ENCODE measurements around the gene HSDL2. TPM values are rescaled to one million over a fixed set of nuclear protein-coding genes. Genes with fewer than 3 reads are reported as not detected.
A peak's percentile ranks its signal among the peaks of the same experiment; 100 is the strongest.

HSDL2 gene
- total and polyA plus RNA-seq, 8 donors = 9.4 to 20.4 (median 14.1) TPM

DNA sequence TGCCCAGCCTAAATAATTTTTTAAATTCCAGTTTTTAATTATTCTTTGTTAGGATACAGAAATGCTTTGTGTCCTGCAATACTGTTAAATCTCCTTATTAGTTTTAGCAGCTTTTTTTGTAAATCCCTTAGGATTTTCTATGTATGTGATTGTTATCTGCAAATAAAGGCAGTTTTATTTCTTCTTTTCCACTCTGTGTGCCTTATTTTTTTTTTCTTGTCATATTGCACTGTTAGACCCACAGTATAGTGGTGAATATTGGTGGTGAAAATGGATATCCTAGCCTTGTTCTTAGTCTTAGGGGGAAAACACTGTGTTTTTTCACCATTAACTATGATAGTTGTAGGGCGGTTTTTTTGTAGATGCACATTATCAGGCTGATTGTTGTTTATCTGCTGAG is 95.4 kb downstream of the HSDL2 start:
- Histone ChIP-seq H3K36me3 (no peaks in the 10 kb centered on the region), H3K9me3 (no peaks in the 10 kb centered on the region), H3K27ac (no peak overlapping the region), H3K27me3 (no peaks in the 10 kb centered on the region), H3K4me3 (no peak overlapping the region), H3K4me1 (no peaks in the 10 kb centered on the region)
- TF ChIP-seq, protein P1, sequence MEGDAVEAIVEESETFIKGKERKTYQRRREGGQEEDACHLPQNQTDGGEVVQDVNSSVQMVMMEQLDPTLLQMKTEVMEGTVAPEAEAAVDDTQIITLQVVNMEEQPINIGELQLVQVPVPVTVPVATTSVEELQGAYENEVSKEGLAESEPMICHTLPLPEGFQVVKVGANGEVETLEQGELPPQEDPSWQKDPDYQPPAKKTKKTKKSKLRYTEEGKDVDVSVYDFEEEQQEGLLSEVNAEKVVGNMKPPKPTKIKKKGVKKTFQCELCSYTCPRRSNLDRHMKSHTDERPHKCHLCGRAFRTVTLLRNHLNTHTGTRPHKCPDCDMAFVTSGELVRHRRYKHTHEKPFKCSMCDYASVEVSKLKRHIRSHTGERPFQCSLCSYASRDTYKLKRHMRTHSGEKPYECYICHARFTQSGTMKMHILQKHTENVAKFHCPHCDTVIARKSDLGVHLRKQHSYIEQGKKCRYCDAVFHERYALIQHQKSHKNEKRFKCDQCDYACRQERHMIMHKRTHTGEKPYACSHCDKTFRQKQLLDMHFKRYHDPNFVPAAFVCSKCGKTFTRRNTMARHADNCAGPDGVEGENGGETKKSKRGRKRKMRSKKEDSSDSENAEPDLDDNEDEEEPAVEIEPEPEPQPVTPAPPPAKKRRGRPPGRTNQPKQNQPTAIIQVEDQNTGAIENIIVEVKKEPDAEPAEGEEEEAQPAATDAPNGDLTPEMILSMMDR (IDR thresholded peaks at IDR 0.05) = no peak
- 97 to 98% methylated on average over 1 of the region's 1 CpG for WGBS, 2 donors
- no peak for DNase-seq
- no peak for FAIRE-seq
- no peak for ATAC-seq
- intact Hi-C loops (cut with DNase I) = no loop called here

DNA sequence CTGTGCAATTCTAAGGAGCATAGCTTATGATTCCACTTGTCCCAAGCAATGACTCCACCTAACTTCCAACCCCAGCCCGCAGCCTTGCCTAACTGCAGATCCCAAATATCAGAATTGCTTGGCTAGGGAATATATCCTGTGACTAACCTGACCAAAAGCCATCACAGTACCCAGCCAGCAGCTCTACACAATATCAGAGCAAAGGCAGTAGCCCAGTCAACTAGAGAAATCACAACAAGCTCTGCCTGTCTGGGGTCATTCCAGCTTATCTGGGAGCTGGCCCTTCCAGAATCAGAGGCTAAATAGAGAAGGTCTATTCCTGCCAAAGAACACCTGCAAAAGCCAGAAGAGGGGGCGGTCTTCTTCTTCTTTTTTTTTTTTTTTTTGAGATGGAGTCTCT is 97.4 kb downstream of the HSDL2 start:
- no peaks in the 10 kb centered on the region for H3K36me3 ChIP-seq
- H3K4me1 ChIP-seq = no peaks in the 10 kb centered on the region
- intact Hi-C loops (cut with DNase I) = no loop called here
- DNase-seq (no peak), ATAC-seq (no peak), FAIRE-seq (no peak)
- WGBS, 2 donors = 97 to 100% methylated on average over 2 of the region's 2 CpGs
- H3K4me3 ChIP-seq = no peak overlapping the region
- TF ChIP-seq, protein P1 (IDR thresholded peaks at IDR 0.05) = no peak
- H3K27ac ChIP-seq = no peak overlapping the region
- H3K9me3 ChIP-seq = no peaks in the 10 kb centered on the region
- H3K27me3 ChIP-seq = no peaks in the 10 kb centered on the region

DNA sequence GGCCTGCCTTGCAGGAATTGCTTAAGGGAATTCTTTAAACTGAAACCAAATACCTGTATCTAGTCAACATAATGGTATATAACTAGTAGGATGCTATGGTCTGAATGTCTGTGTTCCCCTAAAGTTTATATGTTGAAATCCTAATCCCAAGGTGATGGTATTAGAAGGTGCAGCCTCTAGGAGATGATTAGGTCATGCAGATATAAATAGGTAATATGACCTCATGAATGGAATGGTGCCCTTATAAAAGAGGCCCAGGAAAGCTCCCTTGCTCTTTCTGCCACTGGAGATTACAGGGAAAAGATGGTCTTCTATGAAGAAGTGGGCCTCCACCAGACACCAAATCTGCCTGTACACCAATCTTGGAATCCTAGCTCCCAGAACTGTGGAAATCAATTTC is 99.3 kb downstream of the HSDL2 start:
- no peak for FAIRE-seq
- Histone ChIP-seq H3K36me3 (no peaks in the 10 kb centered on the region), H3K9me3 (no peaks in the 10 kb centered on the region), H3K27me3 (no peaks in the 10 kb centered on the region), H3K4me1 (no peaks in the 10 kb centered on the region), H3K27ac (no peak overlapping the region), H3K4me3 (no peak overlapping the region)
- no peak for ATAC-seq
- TF ChIP-seq, protein P1 (IDR thresholded peaks at IDR 0.05) = no peak
- intact Hi-C loops (cut with DNase I) = no loop called here
- DNase-seq = no peak

DNA sequence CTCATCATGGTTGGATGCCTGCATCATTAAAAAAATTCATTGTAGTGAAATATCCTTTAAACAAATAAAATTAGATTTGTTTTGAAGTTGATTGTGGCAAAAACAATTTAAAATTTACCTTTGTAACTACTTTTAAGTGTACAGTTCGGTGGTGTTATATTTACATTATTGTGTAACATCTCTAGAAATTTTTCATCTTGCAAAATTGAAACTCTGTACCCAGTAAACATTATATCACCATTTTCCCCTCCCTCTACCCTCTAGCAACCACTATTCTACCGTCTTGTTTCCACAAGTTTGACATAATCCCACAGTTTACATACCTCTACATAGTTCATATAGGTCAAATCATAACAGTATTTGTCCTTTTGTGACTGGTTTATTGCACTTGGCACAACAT is 104.7 kb downstream of the HSDL2 start:
- no peak for DNase-seq
- Histone ChIP-seq H3K27me3 (no peaks in the 10 kb centered on the region), H3K27ac (no peak overlapping the region), H3K36me3 (no peaks in the 10 kb centered on the region), H3K4me3 (no peak overlapping the region), H3K9me3 (no peaks in the 10 kb centered on the region), H3K4me1 (peaks cover 1 to 21% (median 6%) of the 10 kb centered on the region in 3 donors)
- ATAC-seq = no peak
- intact Hi-C loops (cut with DNase I) = no loop called here
- WGBS, 2 donors = 89% methylated on average over 2 of the region's 2 CpGs
- FAIRE-seq = no peak
- TF ChIP-seq, protein P1 (IDR thresholded peaks at IDR 0.05) = no peak

DNA sequence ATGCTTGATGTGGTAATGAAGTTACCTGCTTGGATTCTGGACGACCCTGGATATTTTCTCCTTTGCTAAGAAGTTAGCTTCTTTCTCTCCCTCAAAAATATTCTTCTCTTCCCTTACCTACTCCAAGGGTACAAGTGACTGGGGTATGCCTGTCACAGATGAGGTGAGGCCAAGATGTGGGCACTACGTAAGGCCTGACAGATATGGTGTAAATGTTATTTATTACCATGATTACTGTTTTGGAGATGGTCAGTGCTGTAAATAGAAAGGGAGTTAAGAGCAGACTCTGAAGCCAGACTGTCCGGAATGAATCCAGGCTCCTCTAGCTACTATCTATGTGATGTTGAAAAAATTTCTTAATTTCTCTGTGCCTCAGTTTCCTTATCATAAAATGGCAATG is 105.7 kb downstream of the HSDL2 start:
- WGBS, 2 donors = 73 to 81% methylated on average over 3 of the region's 3 CpGs
- DNase-seq (no peak), FAIRE-seq (no peak), ATAC-seq (no peak)
- H3K27ac ChIP-seq = no peak overlapping the region
- no peaks in the 10 kb centered on the region for H3K36me3 ChIP-seq
- TF ChIP-seq, protein P1 (IDR thresholded peaks at IDR 0.05) = no peak
- peak overlapping the region in 1 of 4 donors; percentile 88 for H3K4me3 ChIP-seq
- intact Hi-C loops (cut with DNase I) = no loop called here
- H3K4me1 ChIP-seq = peaks cover 10 to 30% (median 15%) of the 10 kb centered on the region in 3 donors
- H3K9me3 ChIP-seq = no peaks in the 10 kb centered on the region
- H3K27me3 ChIP-seq = no peaks in the 10 kb centered on the region

Measured in pancreas (tissue), 10 donors.